ENCODE data around the gene SIAH3.

Gene SIAH3

GRCh38 chr13:45895881-45896280, 44.3 kb upstream of the SIAH3 start:
- Histone ChIP-seq H4K20me1 (ENCODE audit: insufficient read depth) (no peaks in the 10 kb centered on the region), H3K4me3 (IDR thresholded peaks at IDR 0.05; ENCODE audit: insufficient read depth, low read depth, low read length) (no peak overlapping the region), H3K9ac (no peak overlapping the region), H3K4me1 (ENCODE audit: low read depth, poor library complexity, severe bottlenecking) (no peaks in the 10 kb centered on the region), H2AFZ (ENCODE audit: low read depth) (no peak overlapping the region), H3K4me2 (no peak overlapping the region), H3K27ac (no peak overlapping the region), H3K27me3 (ENCODE audit: insufficient read depth, low read depth) (no peaks in the 10 kb centered on the region), H3K79me2 (ENCODE audit: insufficient read depth, low read depth) (no peaks in the 10 kb centered on the region), H3K36me3 (ENCODE audit: insufficient read depth) (no peaks in the 10 kb centered on the region)
- TF ChIP-seq, protein P1, sequence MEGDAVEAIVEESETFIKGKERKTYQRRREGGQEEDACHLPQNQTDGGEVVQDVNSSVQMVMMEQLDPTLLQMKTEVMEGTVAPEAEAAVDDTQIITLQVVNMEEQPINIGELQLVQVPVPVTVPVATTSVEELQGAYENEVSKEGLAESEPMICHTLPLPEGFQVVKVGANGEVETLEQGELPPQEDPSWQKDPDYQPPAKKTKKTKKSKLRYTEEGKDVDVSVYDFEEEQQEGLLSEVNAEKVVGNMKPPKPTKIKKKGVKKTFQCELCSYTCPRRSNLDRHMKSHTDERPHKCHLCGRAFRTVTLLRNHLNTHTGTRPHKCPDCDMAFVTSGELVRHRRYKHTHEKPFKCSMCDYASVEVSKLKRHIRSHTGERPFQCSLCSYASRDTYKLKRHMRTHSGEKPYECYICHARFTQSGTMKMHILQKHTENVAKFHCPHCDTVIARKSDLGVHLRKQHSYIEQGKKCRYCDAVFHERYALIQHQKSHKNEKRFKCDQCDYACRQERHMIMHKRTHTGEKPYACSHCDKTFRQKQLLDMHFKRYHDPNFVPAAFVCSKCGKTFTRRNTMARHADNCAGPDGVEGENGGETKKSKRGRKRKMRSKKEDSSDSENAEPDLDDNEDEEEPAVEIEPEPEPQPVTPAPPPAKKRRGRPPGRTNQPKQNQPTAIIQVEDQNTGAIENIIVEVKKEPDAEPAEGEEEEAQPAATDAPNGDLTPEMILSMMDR (conservative IDR thresholded peaks at IDR 0.05; ENCODE audit: low read depth, low read length), result no peak

DNA sequence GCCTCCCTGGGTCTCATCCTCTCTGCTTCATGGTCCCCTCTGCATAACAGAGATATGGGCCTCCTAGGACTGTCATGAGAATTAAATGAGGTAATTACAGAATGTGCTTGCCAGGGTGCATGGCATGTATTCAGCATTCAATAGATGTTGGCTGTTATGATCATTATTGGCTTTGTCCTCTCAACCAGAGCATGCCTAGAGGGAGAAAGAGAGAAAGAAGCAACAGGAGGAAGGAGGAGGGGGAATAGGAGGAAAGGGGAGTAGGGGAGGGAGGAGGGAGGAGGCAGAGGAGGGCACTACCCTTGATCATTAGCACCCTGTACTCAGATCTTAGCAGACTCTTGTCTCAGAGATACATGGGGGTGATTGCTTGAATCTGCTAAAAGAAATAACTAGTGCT, 41.0 kb upstream of the SIAH3 start:
- TF ChIP-seq, protein P1 (conservative IDR thresholded peaks at IDR 0.05; ENCODE audit: low read depth, low read length), result no peak
- Histone ChIP-seq H3K4me2 (no peak overlapping the region), H3K27ac (no peak overlapping the region), H3K36me3 (ENCODE audit: insufficient read depth) (no peaks in the 10 kb centered on the region), H2AFZ (ENCODE audit: low read depth) (no peak overlapping the region), H3K79me2 (ENCODE audit: insufficient read depth, low read depth) (no peaks in the 10 kb centered on the region), H3K4me1 (ENCODE audit: low read depth, poor library complexity, severe bottlenecking) (no peaks in the 10 kb centered on the region), H3K4me3 (IDR thresholded peaks at IDR 0.05; ENCODE audit: insufficient read depth, low read depth, low read length) (no peak overlapping the region), H4K20me1 (ENCODE audit: insufficient read depth) (no peaks in the 10 kb centered on the region), H3K9ac (no peak overlapping the region), H3K27me3 (ENCODE audit: insufficient read depth, low read depth) (no peaks in the 10 kb centered on the region)

DNA sequence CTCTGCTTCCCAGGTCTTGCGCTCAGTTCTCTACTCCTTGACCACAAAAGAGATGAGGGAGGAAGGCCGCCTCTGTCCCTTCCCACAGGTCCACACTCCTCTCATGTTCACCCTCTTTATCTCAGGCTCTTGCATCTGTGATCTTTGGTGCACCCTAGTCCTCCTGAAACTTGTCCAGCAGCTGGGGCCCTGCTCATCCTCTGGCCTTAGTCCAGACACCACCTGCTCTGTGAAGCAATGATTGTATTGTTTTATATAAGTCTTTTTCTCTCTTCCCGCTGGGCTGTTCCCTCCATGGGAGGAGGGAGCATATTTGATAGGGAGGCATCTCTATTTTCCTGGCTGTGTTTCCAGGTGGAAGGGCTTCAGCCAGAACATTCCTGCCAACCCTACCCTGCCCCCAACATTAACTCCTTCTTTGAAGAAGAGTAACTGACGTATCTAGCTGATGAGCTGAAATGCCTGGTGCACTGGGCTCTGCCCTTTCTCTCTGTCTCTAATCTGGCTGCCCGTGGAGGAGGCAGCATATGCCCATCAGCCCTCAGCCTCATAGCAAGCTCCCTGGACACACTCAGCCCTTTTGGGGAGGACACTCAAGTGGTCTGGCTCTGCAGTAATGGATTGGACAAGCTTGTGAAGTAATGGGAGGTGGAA, 38.2 kb upstream of the SIAH3 start:
- TF ChIP-seq, protein P1 (conservative IDR thresholded peaks at IDR 0.05; ENCODE audit: low read depth, low read length), result no peak
- Histone ChIP-seq H3K4me1 (ENCODE audit: low read depth, poor library complexity, severe bottlenecking) (no peaks in the 10 kb centered on the region), H3K36me3 (ENCODE audit: insufficient read depth) (no peaks in the 10 kb centered on the region), H4K20me1 (ENCODE audit: insufficient read depth) (no peaks in the 10 kb centered on the region), H3K9ac (no peak overlapping the region), H2AFZ (ENCODE audit: low read depth) (no peak overlapping the region), H3K27me3 (ENCODE audit: insufficient read depth, low read depth) (no peaks in the 10 kb centered on the region), H3K79me2 (ENCODE audit: insufficient read depth, low read depth) (no peaks in the 10 kb centered on the region), H3K4me3 (IDR thresholded peaks at IDR 0.05; ENCODE audit: insufficient read depth, low read depth, low read length) (no peak overlapping the region), H3K4me2 (no peak overlapping the region), H3K27ac (no peak overlapping the region)

- Histone ChIP-seq H3K79me2 (ENCODE audit: insufficient read depth, low read depth) (no peaks in the 10 kb centered on the region), H3K9ac (no peak overlapping the region), H2AFZ (ENCODE audit: low read depth) (no peak overlapping the region), H3K4me3 (IDR thresholded peaks at IDR 0.05; ENCODE audit: insufficient read depth, low read depth, low read length) (no peak overlapping the region), H3K36me3 (ENCODE audit: insufficient read depth) (no peaks in the 10 kb centered on the region), H3K27ac (no peak overlapping the region), H3K4me2 (no peak overlapping the region), H3K4me1 (ENCODE audit: low read depth, poor library complexity, severe bottlenecking) (no peaks in the 10 kb centered on the region), H4K20me1 (ENCODE audit: insufficient read depth) (no peaks in the 10 kb centered on the region), H3K27me3 (ENCODE audit: insufficient read depth, low read depth) (no peaks in the 10 kb centered on the region)
- TF ChIP-seq, protein P1 (conservative IDR thresholded peaks at IDR 0.05; ENCODE audit: low read depth, low read length), result no peak
These were observed 34.9 kb upstream of the SIAH3 start for GRCh38 chr13:45886466-45886865.
